ENCODE results near the gene REXO5. TPM values are rescaled to one million over a fixed set of nuclear protein-coding genes. Genes with fewer than 3 reads are reported as not detected.

The REXO5 gene
- total RNA-seq, 2 experiments from 2014 or later = 18.7 to 24.7 TPM

- DNase-seq = no peak
- ATAC-seq = peak; percentile 29
- no peaks in the 10 kb centered on the region for H3K9me3 Mint-ChIP-seq (ENCODE audit: low read depth)
- peak overlapping the region; percentile 75 for H3K27ac Mint-ChIP-seq
- CTCF ChIA-PET = interaction anchor here (0.5 to 1.4 kb wide), 5 partner anchors 11 to 252 kb away, joined by 3 to 4 read pairs (median 3); no protein-coding TSS in a partner anchor
- H3K36me3 Mint-ChIP-seq = peaks cover 55% of the 10 kb centered on the region
- H3K4me3 Mint-ChIP-seq = no peak overlapping the region
- H3K4me1 Mint-ChIP-seq = peaks cover 42% of the 10 kb centered on the region
- no peaks in the 10 kb centered on the region for H3K27me3 Mint-ChIP-seq
Observed at GRCh38 chr16:20844054-20844453, 37.7 kb downstream of the REXO5 start.

- H3K27me3 Mint-ChIP-seq = no peaks in the 10 kb centered on the region
- H3K27ac Mint-ChIP-seq = peak overlapping the region; percentile 75
- H3K9me3 Mint-ChIP-seq (ENCODE audit: low read depth) = no peaks in the 10 kb centered on the region
- no peak overlapping the region for H3K4me3 Mint-ChIP-seq
- H3K4me1 Mint-ChIP-seq = peaks cover 41% of the 10 kb centered on the region
- ATAC-seq = peak; percentile 51
- CTCF ChIA-PET = interaction anchor here (0.5 to 1.4 kb wide), 4 partner anchors 11 to 252 kb away, joined by 3 to 4 read pairs (median 3); no protein-coding TSS in a partner anchor
- H3K36me3 Mint-ChIP-seq = peaks cover 51% of the 10 kb centered on the region
- DNase-seq = no peak
Observed at GRCh38 chr16:20844588-20844987, 38.3 kb downstream of the REXO5 start.

- DNase-seq = no peak
Observed at GRCh38 chr16:20846030-20846429, 39.7 kb downstream of the REXO5 start.

GRCh38 chr16:20846551-20846950, 40.2 kb downstream of the REXO5 start:
- CTCF ChIA-PET = interaction anchor here (1.2 to 8.8 kb wide), 4 partner anchors 14 to 236 kb away, joined by 3 to 87 read pairs (median 5); no protein-coding TSS in a partner anchor
- ATAC-seq (no peak), DNase-seq (no peak)
- no peak overlapping the region for H3K4me3 Mint-ChIP-seq
- no peaks in the 10 kb centered on the region for H3K9me3 Mint-ChIP-seq (ENCODE audit: low read depth)
- H3K4me1 Mint-ChIP-seq = peaks cover 51% of the 10 kb centered on the region
- peaks cover 39% of the 10 kb centered on the region for H3K36me3 Mint-ChIP-seq
- H3K27me3 Mint-ChIP-seq = no peaks in the 10 kb centered on the region
- H3K27ac Mint-ChIP-seq = peak overlapping the region; percentile 1

More at GRCh38 chr16:20846030-20846429, 39.7 kb downstream of the REXO5 start:
- CTCF ChIA-PET = interaction anchor here (0.7 to 8.8 kb wide), 3 partner anchors 26 to 237 kb away, joined by 3 to 87 read pairs (median 3); no protein-coding TSS in a partner anchor
- H3K36me3 Mint-ChIP-seq = peaks cover 42% of the 10 kb centered on the region
- ATAC-seq = no peak
- H3K27ac Mint-ChIP-seq = no peak overlapping the region
- no peaks in the 10 kb centered on the region for H3K9me3 Mint-ChIP-seq (ENCODE audit: low read depth)
- no peak overlapping the region for H3K4me3 Mint-ChIP-seq
- peaks cover 50% of the 10 kb centered on the region for H3K4me1 Mint-ChIP-seq
- no peaks in the 10 kb centered on the region for H3K27me3 Mint-ChIP-seq

GRCh38 chr16:20847550-20847949, 41.2 kb downstream of the REXO5 start:
- peaks cover 52% of the 10 kb centered on the region for H3K4me1 Mint-ChIP-seq

GRCh38 chr16:20849589-20850390, 43.5 kb downstream of the REXO5 start:
- DNase-seq (peak; percentile 74), ATAC-seq (peak; percentile 63)
- CTCF ChIA-PET = interaction anchor here (0.6 to 8.8 kb wide), 25 partner anchors 8 to 233 kb away, joined by 3 to 87 read pairs (median 6); partner anchors contain the start of genes DCUN1D3, ERI2, LYRM1 and REXO5
- no peak overlapping the region for H3K4me3 Mint-ChIP-seq
- no peaks in the 10 kb centered on the region for H3K9me3 Mint-ChIP-seq (ENCODE audit: low read depth)
- H3K36me3 Mint-ChIP-seq = peaks cover 26% of the 10 kb centered on the region
- no peaks in the 10 kb centered on the region for H3K27me3 Mint-ChIP-seq
- peak overlapping the region; percentile 37 for H3K27ac Mint-ChIP-seq
- peaks cover 45% of the 10 kb centered on the region for H3K4me1 Mint-ChIP-seq

More at GRCh38 chr16:20847550-20847949, 41.2 kb downstream of the REXO5 start:
- Mint-ChIP-seq H3K27ac (peak overlapping the region; percentile 41), H3K36me3 (peaks cover 31% of the 10 kb centered on the region), H3K4me3 (no peak overlapping the region), H3K27me3 (no peaks in the 10 kb centered on the region), H3K9me3 (ENCODE audit: low read depth) (no peaks in the 10 kb centered on the region)
- CTCF ChIA-PET = interaction anchor here (0.8 to 8.8 kb wide), 6 partner anchors 15 to 957 kb away, joined by 3 to 87 read pairs (median 4); no protein-coding TSS in a partner anchor
- peak; percentile 40 for ATAC-seq
- no peak for DNase-seq

GRCh38 chr16:20850981-20851380, 44.7 kb downstream of the REXO5 start:
- no peaks in the 10 kb centered on the region for H3K27me3 Mint-ChIP-seq
- no peak for ATAC-seq
- no peak for DNase-seq
- no peaks in the 10 kb centered on the region for H3K9me3 Mint-ChIP-seq (ENCODE audit: low read depth)
- CTCF ChIA-PET = interaction anchor here (0.8 to 8.8 kb wide), 19 partner anchors 15 to 308 kb away, joined by 3 to 87 read pairs (median 7); partner anchors contain the start of genes DCUN1D3, LDAF1 and LYRM1
- H3K4me1 Mint-ChIP-seq = peaks cover 37% of the 10 kb centered on the region
- H3K27ac Mint-ChIP-seq = peak overlapping the region; percentile 41
- peaks cover 31% of the 10 kb centered on the region for H3K36me3 Mint-ChIP-seq
- no peak overlapping the region for H3K4me3 Mint-ChIP-seq

GRCh38 chr16:20851601-20852000, 45.3 kb downstream of the REXO5 start:
- H3K27me3 Mint-ChIP-seq = no peaks in the 10 kb centered on the region
- H3K36me3 Mint-ChIP-seq = peaks cover 33% of the 10 kb centered on the region

GRCh38 chr16:20853143-20853542, 46.8 kb downstream of the REXO5 start:
- peaks cover 34% of the 10 kb centered on the region for H3K36me3 Mint-ChIP-seq
- H3K4me1 Mint-ChIP-seq = peaks cover 26% of the 10 kb centered on the region
- no peak overlapping the region for H3K4me3 Mint-ChIP-seq
- H3K9me3 Mint-ChIP-seq (ENCODE audit: low read depth) = no peaks in the 10 kb centered on the region
- ATAC-seq = no peak
- no peaks in the 10 kb centered on the region for H3K27me3 Mint-ChIP-seq
- CTCF ChIA-PET = interaction anchor here (1.5 to 8.8 kb wide), 4 partner anchors 10 to 229 kb away, joined by 3 to 87 read pairs (median 11); no protein-coding TSS in a partner anchor
- DNase-seq = no peak
- no peak overlapping the region for H3K27ac Mint-ChIP-seq

More at GRCh38 chr16:20851601-20852000, 45.3 kb downstream of the REXO5 start:
- DNase-seq (no peak), ATAC-seq (no peak)
- Mint-ChIP-seq H3K9me3 (ENCODE audit: low read depth) (no peaks in the 10 kb centered on the region), H3K27ac (no peak overlapping the region), H3K4me3 (no peak overlapping the region), H3K4me1 (peaks cover 33% of the 10 kb centered on the region)
- CTCF ChIA-PET = interaction anchor here (1.1 to 8.8 kb wide), 9 partner anchors 12 to 307 kb away, joined by 3 to 87 read pairs (median 9); partner anchors contain the start of genes DCUN1D3, LDAF1 and LYRM1

GRCh38 chr16:20853981-20854620, 47.8 kb downstream of the REXO5 start:
- Mint-ChIP-seq H3K4me3 (no peak overlapping the region), H3K36me3 (peaks cover 36% of the 10 kb centered on the region), H3K4me1 (peaks cover 22% of the 10 kb centered on the region), H3K9me3 (ENCODE audit: low read depth) (no peaks in the 10 kb centered on the region), H3K27ac (no peak overlapping the region), H3K27me3 (no peaks in the 10 kb centered on the region)
- DNase-seq (no peak), ATAC-seq (no peak)
- CTCF ChIA-PET = interaction anchor here (0.9 to 8.8 kb wide), 4 partner anchors 10 to 228 kb away, joined by 3 to 87 read pairs (median 9); partner anchors contain the start of gene LYRM1

- Mint-ChIP-seq H3K27ac (no peak overlapping the region), H3K4me1 (peaks cover 20% of the 10 kb centered on the region), H3K36me3 (peaks cover 42% of the 10 kb centered on the region), H3K27me3 (no peaks in the 10 kb centered on the region), H3K4me3 (no peak overlapping the region), H3K9me3 (ENCODE audit: low read depth) (no peaks in the 10 kb centered on the region)
- CTCF ChIA-PET = interaction anchor here (0.9 to 3.5 kb wide), 4 partner anchors 9 to 46 kb away, joined by 3 to 13 read pairs (median 4); partner anchors contain the start of gene LYRM1
- no peak for DNase-seq
- ATAC-seq = no peak
Observed at GRCh38 chr16:20854963-20855362, 48.6 kb downstream of the REXO5 start.

- Mint-ChIP-seq H3K36me3 (peaks cover 54% of the 10 kb centered on the region), H3K9me3 (ENCODE audit: low read depth) (no peaks in the 10 kb centered on the region), H3K4me3 (no peak overlapping the region), H3K4me1 (peaks cover 8% of the 10 kb centered on the region), H3K27me3 (no peaks in the 10 kb centered on the region), H3K27ac (no peak overlapping the region)
- no peak for DNase-seq
- no peak for ATAC-seq
- CTCF ChIA-PET = interaction anchor here (0.7 to 1.3 kb wide), 3 partner anchors 8 to 38 kb away, joined by 3 read pairs; no protein-coding TSS in a partner anchor
Observed at GRCh38 chr16:20857281-20857680, 51.0 kb downstream of the REXO5 start.

GRCh38 chr16:20859229-20859628, 52.9 kb downstream of the REXO5 start:
- H3K27ac Mint-ChIP-seq = no peak overlapping the region
- H3K9me3 Mint-ChIP-seq (ENCODE audit: low read depth) = no peaks in the 10 kb centered on the region

More at GRCh38 chr16:20859229-20859628, 52.9 kb downstream of the REXO5 start:
- CTCF ChIA-PET = no interaction called here
- Mint-ChIP-seq H3K27me3 (no peaks in the 10 kb centered on the region), H3K4me1 (peaks cover 15% of the 10 kb centered on the region), H3K36me3 (peaks cover 65% of the 10 kb centered on the region), H3K4me3 (no peak overlapping the region)
- DNase-seq (no peak), ATAC-seq (no peak)
